Suppressor macrophage treated with lipopolysaccharide for 4 hours (primary cell): ENCODE data around the gene BBS7.
A peak's percentile ranks its signal among the peaks of the same experiment; 100 is the strongest.

Experiments
- DNase-seq: peaks from one replicate; pipeline ENCODE4 v3.0.0-alpha.2; 2020

BBS7 gene

GRCh38 chr4:121824950-121825349 lies 45.3 kb downstream of the BBS7 start:
- no peak for DNase-seq

- DNase-seq: no peak
Measured at GRCh38 chr4:121824171-121824527, 46.1 kb downstream of the BBS7 start.

DNA sequence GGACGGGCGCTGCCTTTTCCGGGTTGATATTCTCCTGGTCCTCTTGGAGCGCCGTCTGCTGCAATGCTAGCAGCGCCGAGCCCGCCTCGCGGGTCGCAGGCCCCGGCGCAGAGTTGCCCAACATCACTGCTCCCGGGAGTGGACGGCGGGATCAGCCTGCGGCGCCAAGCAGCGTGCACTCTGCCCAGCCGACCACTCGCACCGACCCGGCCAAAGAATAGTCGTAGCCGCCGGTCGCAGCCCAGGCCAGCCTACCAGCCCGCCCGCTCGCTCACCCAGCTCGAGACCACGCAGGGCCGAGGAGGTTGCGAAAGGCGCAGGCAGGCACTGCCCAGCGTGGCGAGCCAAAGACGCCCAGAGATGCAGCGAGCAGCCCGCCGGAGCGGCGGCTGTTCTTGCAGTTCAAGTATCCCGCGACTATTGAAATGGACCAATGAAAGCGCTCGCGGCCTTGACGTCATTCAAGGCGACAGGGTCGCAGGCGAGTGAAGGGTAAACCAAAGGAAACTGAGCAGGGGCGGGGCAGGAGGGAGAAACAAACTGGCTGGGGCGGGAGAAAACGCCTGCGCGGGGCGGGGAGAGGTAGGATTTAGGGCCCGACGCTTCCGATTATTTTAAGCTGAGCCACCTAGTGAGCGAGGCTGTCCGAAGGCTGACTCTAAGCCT lies 46.6 kb downstream of the BBS7 start, which contains the start of gene CCNA2:
Gene CCNA2, minus strand, starts transcription at position 379 of the 666 bp plus-strand sequence. Its CDS starts 255 bp downstream, at position 124.
- DNase-seq: peak; percentile 97

GRCh38 chr4:121822796-121823504 lies 47.3 kb downstream of the BBS7 start:
- DNase-seq: peak; percentile 51

- DNase-seq: no peak
Measured at GRCh38 chr4:121822047-121822446, 48.2 kb downstream of the BBS7 start.

- no peak for DNase-seq
Measured at GRCh38 chr4:121819216-121819965, 50.9 kb downstream of the BBS7 start.

- no peak for DNase-seq
Measured at GRCh38 chr4:121818215-121818614, 52.1 kb downstream of the BBS7 start.

GRCh38 chr4:121817701-121818100 lies 52.6 kb downstream of the BBS7 start:
- DNase-seq: no peak

DNA sequence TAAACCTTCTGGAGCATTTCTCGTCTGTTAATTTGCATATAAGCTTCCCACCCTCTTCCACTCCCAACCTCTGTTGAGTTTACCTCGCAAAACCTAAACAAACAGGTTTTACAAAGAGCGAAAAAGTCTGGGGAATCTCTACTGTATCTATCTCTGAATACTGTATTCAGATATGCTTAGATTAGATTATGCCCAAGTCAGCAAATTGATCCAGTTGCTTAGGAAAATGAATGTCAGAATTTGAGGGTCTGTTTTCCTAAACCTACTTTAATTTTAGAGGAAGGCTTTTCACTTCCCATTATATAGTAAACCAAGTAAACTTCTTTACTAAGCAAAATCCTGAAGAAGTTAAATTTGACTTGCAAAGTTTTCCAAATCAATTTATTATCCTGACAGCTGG lies 53.3 kb downstream of the BBS7 start:
- DNase-seq: no peak

DNA sequence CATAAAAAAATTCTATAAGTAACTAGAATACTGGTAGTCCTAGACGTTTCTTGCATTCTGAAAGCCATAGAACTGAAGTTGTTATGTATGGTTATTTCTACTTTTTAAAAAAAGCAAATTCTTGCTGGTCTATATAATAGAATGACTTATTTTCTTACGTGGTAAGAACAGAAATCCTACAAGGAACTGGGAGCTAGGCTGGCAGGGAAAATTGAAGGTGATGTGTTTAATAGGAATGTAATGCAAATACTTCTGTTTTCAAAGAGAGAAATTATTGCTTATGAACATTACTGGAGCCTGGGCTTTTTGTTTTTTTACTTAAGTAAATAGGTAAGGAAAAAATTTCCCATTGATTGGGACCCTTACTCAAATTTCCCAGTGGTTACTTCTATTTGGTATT lies 55.5 kb downstream of the BBS7 start:
- DNase-seq: no peak

DNA sequence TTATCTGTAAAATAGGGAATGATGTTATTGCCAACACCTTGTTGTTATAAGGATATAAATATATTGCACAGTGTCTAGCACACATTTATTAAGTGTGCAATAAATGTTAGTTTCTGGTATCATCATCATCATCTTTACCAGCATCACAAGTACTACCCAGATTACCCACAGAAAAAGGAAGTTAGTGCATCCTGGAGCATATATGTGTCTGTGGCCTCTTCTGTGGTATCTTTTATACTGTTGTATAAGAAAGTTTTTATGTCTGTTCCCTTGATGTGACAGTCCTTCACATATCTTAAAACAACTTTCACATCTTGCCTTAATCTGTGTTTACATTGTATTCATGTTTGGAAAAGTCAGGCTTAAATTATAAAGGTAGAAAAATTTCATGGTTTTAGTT lies 59.2 kb downstream of the BBS7 start:
- DNase-seq: no peak

DNA sequence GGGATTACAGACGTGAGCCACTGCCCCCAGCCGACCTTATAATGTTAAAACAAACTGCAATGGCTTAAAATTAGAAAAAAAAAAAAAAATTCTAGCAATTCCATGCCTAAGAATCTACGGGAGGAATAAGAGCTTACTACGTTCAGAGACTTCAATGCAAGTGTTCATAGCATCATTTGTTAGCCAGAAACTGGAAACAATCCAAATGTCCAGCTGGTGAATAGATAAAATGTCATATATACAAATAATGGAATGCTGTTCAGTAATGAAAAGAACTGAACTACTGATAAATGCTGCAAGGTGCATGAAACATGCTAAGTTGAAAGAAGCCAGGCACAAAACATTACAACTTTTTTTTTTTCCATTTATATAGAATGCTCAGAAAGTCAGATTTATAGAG lies 63.9 kb downstream of the BBS7 start:
- DNase-seq: no peak

DNA sequence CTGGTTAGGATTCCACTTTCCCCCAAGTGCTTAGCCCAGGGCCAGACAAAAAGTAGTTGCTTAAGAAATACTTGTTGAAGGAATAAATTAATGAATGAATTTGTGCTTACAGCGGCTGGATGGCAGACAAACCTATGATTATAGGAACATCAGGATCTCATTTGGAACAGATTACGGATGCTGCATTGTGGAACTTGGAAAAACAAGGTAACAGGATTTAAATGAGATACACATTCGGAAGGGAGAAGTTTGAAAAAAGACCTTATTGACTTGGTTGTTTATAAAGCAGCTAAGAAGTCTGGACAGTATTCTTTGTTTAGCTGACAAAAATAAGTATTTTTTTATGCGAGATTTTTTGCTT lies 68.6 kb downstream of the BBS7 start:
- DNase-seq: peak; percentile 13

GRCh38 chr4:121800961-121801714 lies 69.1 kb downstream of the BBS7 start, which contains the start of gene EXOSC9:
EXOSC9 (plus strand) TSS chr4:121801323; CDS start chr4:121801425, 102 bp downstream.
- peak; percentile 98 for DNase-seq

DNA sequence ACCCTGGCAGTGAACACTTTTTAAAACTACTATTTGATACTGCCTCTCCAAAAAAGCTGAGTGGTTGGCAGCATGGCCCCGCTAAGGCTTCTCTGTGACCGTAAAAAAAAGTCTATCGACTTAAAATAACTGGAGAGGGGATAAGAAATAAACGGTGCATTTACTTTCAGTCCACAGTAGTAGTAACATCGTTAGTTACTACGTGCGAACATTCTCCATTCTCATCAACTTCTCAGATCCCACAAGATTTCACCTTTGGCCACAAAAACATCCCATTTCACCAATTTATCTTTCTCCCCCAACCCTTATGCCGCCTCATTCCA lies 69.7 kb downstream of the BBS7 start:
- peak; percentile 4 for DNase-seq

GRCh38 chr4:121799867-121800501 lies 70.3 kb downstream of the BBS7 start:
- no peak for DNase-seq

DNA sequence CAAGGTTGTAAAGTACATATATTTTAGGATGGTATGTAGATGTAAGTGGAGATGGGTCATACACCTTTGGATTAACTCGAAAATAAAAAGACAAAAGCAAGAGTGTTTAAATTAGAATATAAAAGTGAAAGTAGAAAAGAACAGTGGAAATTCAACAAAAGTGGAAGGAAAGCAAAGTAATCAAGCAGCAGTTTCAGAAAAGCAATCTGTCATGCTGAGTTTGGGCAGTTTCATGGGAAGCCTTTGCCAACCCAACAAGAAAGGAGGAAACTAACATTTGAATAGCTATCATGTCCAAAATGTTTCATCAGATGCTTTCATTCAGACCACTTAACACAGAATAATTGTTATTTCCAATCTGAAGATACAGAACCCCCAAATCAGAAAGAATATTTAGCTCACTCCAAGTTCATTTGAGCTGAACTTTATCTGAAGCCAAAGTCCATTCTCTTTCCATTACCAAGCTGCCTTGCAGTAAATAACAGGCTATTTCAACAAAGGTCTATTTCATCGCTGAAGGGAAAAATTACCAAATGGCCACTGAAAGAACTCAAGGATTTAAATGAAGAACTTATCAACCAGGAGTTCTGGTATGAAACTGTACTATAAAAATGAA lies 71.0 kb downstream of the BBS7 start:
- DNase-seq: peak; percentile 64

GRCh38 chr4:121796283-121796682 lies 74.0 kb downstream of the BBS7 start:
- DNase-seq: no peak

DNA sequence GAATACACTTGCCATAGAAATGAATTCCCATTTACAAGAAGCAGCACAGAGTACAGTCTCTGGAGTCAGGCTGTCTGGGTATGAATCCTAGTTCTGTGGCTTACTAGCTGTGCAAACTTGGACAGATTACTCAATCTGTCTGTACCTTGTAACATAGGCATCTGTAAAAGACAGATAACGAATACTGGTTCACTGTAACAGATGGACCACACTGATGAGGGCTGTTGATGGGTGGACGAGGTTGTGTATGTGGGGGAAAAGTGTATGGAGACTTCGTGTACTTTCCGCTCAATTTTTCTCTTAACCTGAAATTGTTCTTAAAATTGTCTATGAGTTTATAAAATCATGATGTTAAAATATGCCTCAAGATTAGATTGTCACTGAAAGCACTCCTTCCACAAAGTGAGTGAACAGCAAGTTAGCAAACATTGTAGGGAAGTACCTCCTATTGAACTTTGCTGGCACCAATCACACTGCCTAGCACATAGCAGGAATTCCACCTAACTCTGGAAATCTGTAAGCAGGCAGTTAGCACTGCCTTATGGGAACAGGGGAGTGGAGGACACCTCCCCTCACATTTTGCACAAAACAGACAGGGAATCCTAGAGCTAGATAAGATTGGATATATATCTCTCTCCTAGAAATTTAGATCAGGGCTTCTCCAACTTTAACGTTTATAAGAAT lies 75.6 kb downstream of the BBS7 start:
- DNase-seq: no peak

DNA sequence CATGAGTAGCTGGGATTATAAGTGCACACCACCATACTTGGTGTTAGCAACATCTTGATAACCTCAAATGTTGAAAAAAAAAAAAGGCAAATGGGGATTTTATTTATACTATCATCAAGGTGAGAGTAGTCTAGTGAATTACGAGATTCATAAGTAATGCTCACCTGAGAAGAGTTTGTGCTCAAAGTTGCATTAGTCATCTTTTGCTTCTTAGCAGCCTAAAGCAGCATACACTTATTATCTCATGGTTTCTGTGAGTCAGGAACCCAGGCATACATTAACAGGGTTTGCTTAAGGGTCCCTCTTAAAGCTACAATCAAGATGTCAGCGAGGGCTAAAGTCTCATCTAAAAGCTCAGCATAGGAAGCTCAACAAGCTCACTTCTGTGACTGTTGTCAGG lies 77.3 kb downstream of the BBS7 start:
- no peak for DNase-seq

GRCh38 chr4:121791481-121791880 lies 78.8 kb downstream of the BBS7 start:
- no peak for DNase-seq

- no peak for DNase-seq
Measured at GRCh38 chr4:121790976-121791375, 79.3 kb downstream of the BBS7 start.
